Stimulated activated CD8-positive, alpha-beta memory T cell treated with anti-CD3 and anti-CD28 coated beads, Interleukin-7, amount 100 ng/mL, for 1 hour (primary cell): ENCODE results near the gene DMC1.

Experiments
- DNase-seq, 2 donors: peaks; one replicate each; pipeline ENCODE4 v3.0.0-alpha.2; 2020; ENCODE audit warnings: low read depth in 2 of 2

The DMC1 gene

GRCh38 chr22:38469306-38469781 lies 100.6 kb downstream of the DMC1 start:
- no peak for DNase-seq
